ENCODE data around the gene POGZ. TPM values are rescaled to one million over a fixed set of nuclear protein-coding genes. Genes with fewer than 3 reads are reported as not detected.

POGZ gene
- total RNA-seq, 2 donors from 2014 or later = 55.4 to 70.9 TPM

GRCh38 chr1:151362308-151363155 is 96.8 kb downstream of the POGZ start:
- DNase-seq (no peak), ATAC-seq (peak; percentile 38)
- intact Hi-C loops (cut with DNase I, micrococcal nuclease) = no loop called here

DNA sequence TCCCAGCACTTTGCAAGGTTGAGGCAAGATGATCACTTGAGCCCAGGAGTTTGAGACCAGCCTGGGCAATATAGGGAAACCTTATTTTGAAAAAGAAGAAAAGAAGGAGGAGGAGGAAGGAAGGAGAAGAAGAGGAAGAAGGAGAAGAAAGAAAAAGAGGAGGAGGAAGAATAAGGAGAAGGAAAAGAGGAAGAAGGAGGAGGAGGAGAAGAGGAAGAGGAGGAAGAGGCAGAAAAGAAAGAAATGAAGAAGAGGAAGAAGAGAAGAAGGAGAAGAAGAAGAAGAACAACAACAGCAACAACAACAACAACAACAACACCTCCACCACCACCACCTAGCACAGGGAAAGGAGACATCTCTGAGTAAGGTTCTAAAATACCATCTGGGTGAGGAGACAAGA is 97.4 kb downstream of the POGZ start:
- intact Hi-C loops (cut with DNase I, micrococcal nuclease) = no loop called here
- ATAC-seq (no peak), DNase-seq (no peak)

DNA sequence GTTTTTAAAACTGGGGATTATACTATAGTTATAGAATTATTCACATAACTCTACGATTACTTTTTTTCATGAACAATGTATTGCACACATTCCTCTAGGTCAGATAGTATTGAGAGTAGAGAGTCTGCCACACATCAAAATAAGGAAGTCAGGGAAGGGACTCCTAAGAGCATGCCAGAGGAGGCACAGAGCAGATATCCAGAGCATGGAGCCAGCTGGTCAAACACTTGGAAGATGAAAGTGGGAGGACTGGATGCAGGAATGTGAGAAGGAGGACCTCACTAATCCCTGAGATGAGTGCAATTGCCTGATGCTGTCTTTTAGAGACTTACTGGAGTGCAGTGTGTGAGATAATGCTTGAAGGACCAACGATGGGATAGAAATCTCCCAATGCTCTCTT is 102.6 kb downstream of the POGZ start:
- ATAC-seq (no peak), DNase-seq (no peak)
- intact Hi-C loops (cut with DNase I, micrococcal nuclease) = no loop called here

Other genes with a start within 250 kb of the POGZ start
- 100 to 1,000 TPM; 103 to 105 TPM for gene PSMD4, start 204.8 kb downstream of the POGZ start, total RNA-seq
- gene ZNF687, start 177.2 kb downstream of the POGZ start, total RNA-seq = 10 to 100 TPM; 22.0 to 27.7 TPM
- 10 to 100 TPM; 56.7 to 58.3 TPM for gene PI4KB, start 132.1 kb downstream of the POGZ start, total RNA-seq
- 10 to 100 TPM; 20.7 to 20.9 TPM for gene RFX5, start 112.2 kb downstream of the POGZ start, total RNA-seq
- 1,000 to 10,000 TPM; 1,259 to 2,164 TPM for gene SELENBP1, start 86.8 kb downstream of the POGZ start, total RNA-seq
- gene PSMB4, start 59.9 kb downstream of the POGZ start, total RNA-seq = 100 to 1,000 TPM; 155 to 175 TPM
- gene CGN, start 51.9 kb upstream of the POGZ start, total RNA-seq = 100 to 1,000 TPM; 182 to 188 TPM
- gene TUFT1, start 80.8 kb upstream of the POGZ start, total RNA-seq = 10 to 100 TPM; 19.7 to 30.2 TPM
- gene SNX27, start 152.6 kb upstream of the POGZ start, total RNA-seq = 10 to 100 TPM; 28.4 to 30.6 TPM